Parathyroid adenoma (tissue), 2 donors: Measurements from ENCODE around the gene GLIS1.

Source experiments
- H2AFZ ChIP-seq: fragments of 300-600 bp; sonication (generic); one replicate; pipeline ENCODE4 v1.7.0; 2017; ENCODE audit warnings: antibody characterized with exemption, mild to moderate bottlenecking
- H3K27ac ChIP-seq: fragments of 300-600 bp; sonication (generic); one replicate; pipeline ENCODE4 v1.7.0; 2017
- H3K27me3 ChIP-seq: fragments of 300-600 bp; sonication (generic); one replicate; pipeline ENCODE4 v1.7.0; 2017; ENCODE audit warnings: low read length; ENCODE audit not compliant: control insufficient read depth, insufficient read depth
- H3K36me3 ChIP-seq: fragments of 300-600 bp; sonication (generic); one replicate; pipeline ENCODE4 v1.7.0; 2017; ENCODE audit warnings: low read length; ENCODE audit not compliant: control insufficient read depth, insufficient read depth
- H3K4me1 ChIP-seq: fragments of 300-600 bp; sonication (generic); one replicate; pipeline ENCODE4 v1.7.0; 2017; ENCODE audit warnings: control low read depth
- H3K4me2 ChIP-seq: fragments of 300-600 bp; sonication (generic); one replicate; pipeline ENCODE4 v1.7.0; 2017; ENCODE audit warnings: low read length
- H3K4me3 ChIP-seq: fragments of 300-600 bp; sonication (generic); one replicate; pipeline ENCODE4 v1.7.0; 2017; ENCODE audit warnings: low read depth, low read length
- H3K79me2 ChIP-seq: fragments of 300-600 bp; sonication (generic); one replicate; pipeline ENCODE4 v1.7.0; 2017; ENCODE audit warnings: control low read depth
- H3K9ac ChIP-seq: fragments of 300-600 bp; sonication (generic); one replicate; pipeline ENCODE4 v1.7.0; 2017; ENCODE audit warnings: mild to moderate bottlenecking
- H3K9me3 ChIP-seq: fragments of 300-600 bp; sonication (generic); one replicate; pipeline ENCODE4 v1.7.0; 2017; ENCODE audit warnings: low read length; ENCODE audit not compliant: control insufficient read depth
- TF ChIP-seq, protein P1 (sequence below): fragments of 300-600 bp; sonication (generic); IDR thresholded peaks from one replicate; pipeline ENCODE4 v1.7.0; 2017; ENCODE audit warnings: antibody characterized with exemption, mild to moderate bottlenecking
- donor health status: primary hyperparathyroidism.

The GLIS1 gene

DNA sequence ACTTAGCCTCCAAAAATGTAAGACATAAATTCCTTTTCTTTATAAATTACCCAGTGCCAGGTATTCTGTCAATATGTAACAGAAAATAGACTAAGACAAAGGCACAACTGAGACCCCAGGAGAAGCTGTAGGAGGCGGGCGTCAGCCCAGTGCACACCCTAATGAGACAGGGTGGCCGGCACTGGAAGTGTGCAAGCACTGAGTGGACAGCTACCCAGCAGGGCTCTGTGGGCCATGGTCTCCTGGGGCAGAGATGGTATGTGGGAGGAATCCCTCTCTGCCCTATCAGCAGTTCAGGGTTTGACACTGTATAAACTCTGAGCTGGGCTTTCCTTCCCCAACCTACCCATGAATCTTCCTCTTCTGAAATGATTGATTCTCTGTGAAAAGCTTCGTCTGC is 139.5 kb downstream of the GLIS1 start:
- Histone ChIP-seq H3K4me3 (no peak overlapping the region), H3K79me2 (no peaks in the 10 kb centered on the region), H3K36me3 (no peaks in the 10 kb centered on the region), H3K4me2 (no peak overlapping the region), H3K27me3 (no peaks in the 10 kb centered on the region), H3K9ac (no peak overlapping the region), H3K4me1 (no peaks in the 10 kb centered on the region), H3K27ac (no peak overlapping the region), H3K9me3 (no peaks in the 10 kb centered on the region), H2AFZ (no peak overlapping the region)
- TF ChIP-seq, protein P1, sequence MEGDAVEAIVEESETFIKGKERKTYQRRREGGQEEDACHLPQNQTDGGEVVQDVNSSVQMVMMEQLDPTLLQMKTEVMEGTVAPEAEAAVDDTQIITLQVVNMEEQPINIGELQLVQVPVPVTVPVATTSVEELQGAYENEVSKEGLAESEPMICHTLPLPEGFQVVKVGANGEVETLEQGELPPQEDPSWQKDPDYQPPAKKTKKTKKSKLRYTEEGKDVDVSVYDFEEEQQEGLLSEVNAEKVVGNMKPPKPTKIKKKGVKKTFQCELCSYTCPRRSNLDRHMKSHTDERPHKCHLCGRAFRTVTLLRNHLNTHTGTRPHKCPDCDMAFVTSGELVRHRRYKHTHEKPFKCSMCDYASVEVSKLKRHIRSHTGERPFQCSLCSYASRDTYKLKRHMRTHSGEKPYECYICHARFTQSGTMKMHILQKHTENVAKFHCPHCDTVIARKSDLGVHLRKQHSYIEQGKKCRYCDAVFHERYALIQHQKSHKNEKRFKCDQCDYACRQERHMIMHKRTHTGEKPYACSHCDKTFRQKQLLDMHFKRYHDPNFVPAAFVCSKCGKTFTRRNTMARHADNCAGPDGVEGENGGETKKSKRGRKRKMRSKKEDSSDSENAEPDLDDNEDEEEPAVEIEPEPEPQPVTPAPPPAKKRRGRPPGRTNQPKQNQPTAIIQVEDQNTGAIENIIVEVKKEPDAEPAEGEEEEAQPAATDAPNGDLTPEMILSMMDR: no peak

DNA sequence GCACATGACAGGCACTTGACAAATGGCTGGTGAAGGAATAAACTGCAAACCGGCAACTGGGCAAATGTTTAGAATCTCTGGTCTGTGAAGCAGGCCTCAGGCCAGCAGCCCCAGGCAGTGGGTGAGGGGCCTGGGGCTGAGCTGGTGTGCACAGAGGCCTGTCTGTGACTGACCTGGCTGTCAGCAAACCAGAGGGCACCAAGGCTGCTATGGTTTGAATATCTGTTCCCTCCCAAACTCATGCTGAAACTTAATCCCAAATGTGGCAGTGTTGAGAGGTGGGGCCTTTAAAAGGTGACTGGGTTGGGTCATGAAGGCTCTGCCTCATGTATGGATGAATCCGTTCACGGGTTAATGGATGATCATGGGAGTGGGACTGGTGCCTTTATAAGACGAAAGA is 140.0 kb downstream of the GLIS1 start:
- H3K36me3 ChIP-seq: no peaks in the 10 kb centered on the region
- TF ChIP-seq, protein P1: no peak
- no peak overlapping the region for H3K4me3 ChIP-seq
- H3K27ac ChIP-seq: no peak overlapping the region
- H3K9ac ChIP-seq: no peak overlapping the region
- no peaks in the 10 kb centered on the region for H3K27me3 ChIP-seq
- no peaks in the 10 kb centered on the region for H3K4me1 ChIP-seq
- no peaks in the 10 kb centered on the region for H3K79me2 ChIP-seq
- no peak overlapping the region for H2AFZ ChIP-seq
- H3K4me2 ChIP-seq: no peak overlapping the region
- H3K9me3 ChIP-seq: no peaks in the 10 kb centered on the region

DNA sequence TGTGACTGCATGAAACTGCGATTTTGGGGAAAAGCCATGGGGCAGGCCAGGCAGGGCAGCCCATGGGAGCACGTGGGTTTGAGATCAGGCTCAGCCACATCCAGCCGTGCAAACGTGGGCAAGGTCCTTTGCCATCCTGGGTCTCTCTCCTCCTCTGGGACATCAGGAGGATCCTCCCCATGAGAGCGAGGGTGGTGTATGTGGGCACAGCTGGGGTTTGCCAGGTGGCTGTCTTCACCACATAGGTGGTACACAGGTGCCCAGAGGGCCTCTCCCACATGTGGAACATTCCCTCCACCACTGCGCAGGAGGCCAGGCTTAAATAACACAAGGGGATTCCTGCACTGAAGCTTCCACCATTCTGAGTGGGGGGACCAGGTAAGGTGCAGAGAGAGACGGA is 143.1 kb downstream of the GLIS1 start:
- Histone ChIP-seq H3K79me2 (no peaks in the 10 kb centered on the region), H3K4me1 (no peaks in the 10 kb centered on the region), H3K4me2 (no peak overlapping the region), H3K36me3 (no peaks in the 10 kb centered on the region), H3K4me3 (no peak overlapping the region), H3K27me3 (no peaks in the 10 kb centered on the region), H2AFZ (no peak overlapping the region), H3K9ac (no peak overlapping the region), H3K9me3 (no peaks in the 10 kb centered on the region), H3K27ac (no peak overlapping the region)
- TF ChIP-seq, protein P1: no peak

DNA sequence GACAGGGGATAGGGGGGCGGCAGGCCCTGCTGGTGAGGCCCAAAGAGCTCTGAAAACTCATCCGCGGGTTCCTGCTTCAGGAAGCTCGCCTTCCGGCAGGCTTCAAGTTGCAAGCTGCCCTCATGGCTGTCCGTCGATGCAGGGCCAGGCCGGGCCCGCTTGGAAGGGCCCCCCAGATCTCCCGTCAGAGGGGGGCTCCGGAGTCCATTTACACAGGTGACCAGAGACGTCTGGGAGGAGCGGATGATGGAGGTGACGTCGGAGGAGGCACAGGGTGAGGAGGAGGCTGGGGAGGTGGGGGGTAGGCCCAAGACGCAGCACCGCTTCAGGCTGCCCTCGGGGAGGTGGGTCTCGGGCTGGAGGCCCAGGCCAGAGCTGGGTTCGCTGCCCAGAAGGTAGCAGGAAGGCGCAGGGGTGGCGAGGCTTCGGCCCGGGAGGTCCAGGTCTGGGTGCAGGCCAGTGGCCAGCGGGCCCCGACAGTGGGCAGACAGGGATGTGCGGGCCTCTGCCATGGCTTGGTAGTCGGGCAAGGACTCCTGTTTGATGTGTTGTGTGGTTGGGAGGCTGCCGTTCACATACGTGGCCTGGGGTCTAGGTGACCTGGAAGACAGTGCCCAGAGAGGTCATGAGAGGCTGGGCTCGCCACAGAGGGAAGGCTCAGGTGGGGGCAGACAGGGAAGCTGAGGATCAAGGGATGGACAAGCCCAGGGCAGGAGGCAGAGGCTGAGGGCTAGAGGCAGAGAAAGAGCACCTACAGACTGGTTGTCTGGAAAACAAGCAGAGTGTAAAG is 144.4 kb downstream of the GLIS1 start:
- Histone ChIP-seq H3K79me2 (no peaks in the 10 kb centered on the region), H3K4me2 (no peak overlapping the region), H3K4me1 (no peaks in the 10 kb centered on the region), H3K36me3 (no peaks in the 10 kb centered on the region), H3K9me3 (no peaks in the 10 kb centered on the region), H3K4me3 (no peak overlapping the region), H3K9ac (no peak overlapping the region), H3K27ac (no peak overlapping the region), H3K27me3 (no peaks in the 10 kb centered on the region), H2AFZ (no peak overlapping the region)
- TF ChIP-seq, protein P1: no peak

DNA sequence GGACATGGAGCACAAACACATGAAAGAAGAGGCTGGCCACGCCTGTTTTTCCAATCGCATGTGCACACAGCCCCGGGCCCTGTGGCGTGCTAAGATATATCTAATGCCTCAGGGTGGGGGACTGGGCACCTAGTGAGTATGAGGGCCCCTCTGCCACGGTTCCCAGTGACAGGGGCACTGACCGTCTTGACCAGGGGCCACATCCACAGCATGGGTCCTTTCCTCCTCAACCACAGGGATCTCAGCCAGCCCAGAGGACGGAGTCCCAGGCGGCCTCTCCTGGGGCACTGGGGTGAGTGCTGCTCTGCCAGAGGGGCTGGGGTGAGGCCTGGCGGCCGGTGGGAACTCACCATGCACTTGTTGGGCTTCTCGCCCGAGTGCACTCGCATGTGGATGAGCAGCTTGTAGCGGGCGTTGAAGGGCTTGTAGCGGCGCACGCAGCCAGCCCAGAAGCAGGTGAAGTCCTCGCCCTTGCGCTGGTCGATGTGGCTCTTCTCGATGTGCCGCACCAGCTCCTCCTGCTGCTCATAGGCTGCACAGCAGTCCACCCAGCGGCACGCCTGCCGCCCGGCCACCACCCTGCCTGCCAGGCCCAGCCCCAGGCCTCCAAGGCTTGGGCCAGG is 145.1 kb downstream of the GLIS1 start:
- Histone ChIP-seq H3K27me3 (no peaks in the 10 kb centered on the region), H3K36me3 (no peaks in the 10 kb centered on the region), H3K4me3 (no peak overlapping the region), H3K9ac (no peak overlapping the region), H3K79me2 (no peaks in the 10 kb centered on the region), H2AFZ (no peak overlapping the region), H3K4me1 (no peaks in the 10 kb centered on the region), H3K9me3 (no peaks in the 10 kb centered on the region), H3K27ac (no peak overlapping the region), H3K4me2 (no peak overlapping the region)
- TF ChIP-seq, protein P1: no peak
